Smooth muscle cell (in vitro differentiated cells): Measurements from ENCODE around the gene MYH14. TPM values are rescaled to one million over a fixed set of nuclear protein-coding genes. Genes with fewer than 3 reads are reported as not detected.

Experiments used
- DNase-seq: peaks from one replicate; lab custom pipeline; 2025; ENCODE audit not compliant: unreplicated experiment; lab: John Stamatoyannopoulos, UW
- H2AFZ ChIP-seq: fragments of 200-600 bp; sonication (generic); 2 replicates; pipeline ENCODE4 v1.6.0; 2016; ENCODE audit warnings: antibody characterized with exemption, low read depth, mild to moderate bottlenecking
- H3F3A ChIP-seq: fragments of 200-600 bp; sonication (generic); 2 replicates; pipeline ENCODE4 v1.6.0; 2017; ENCODE audit warnings: antibody characterized with exemption, low read depth
- H3K27ac ChIP-seq: fragments of 200-600 bp; sonication (generic); 2 replicates; pipeline ENCODE4 v1.5.1; 2016; ENCODE audit warnings: low read depth, mild to moderate bottlenecking
- H3K27me3 ChIP-seq: fragments of 200-600 bp; sonication (generic); 2 replicates; pipeline ENCODE4 v1.6.1; 2016; ENCODE audit warnings: low read depth, mild to moderate bottlenecking
- H3K36me3 ChIP-seq: fragments of 200-600 bp; sonication (generic); 2 replicates; pipeline ENCODE4 v1.5.1; 2016; ENCODE audit warnings: low read depth
- H3K4me1 ChIP-seq: fragments of 200-600 bp; sonication (generic); 2 replicates; pipeline ENCODE4 v1.5.1; 2016; ENCODE audit warnings: low read depth
- H3K4me2 ChIP-seq: fragments of 200-600 bp; sonication (generic); 2 replicates; pipeline ENCODE4 v1.6.0; 2016; ENCODE audit warnings: mild to moderate bottlenecking
- H3K4me3 ChIP-seq: fragments of 200-600 bp; sonication (generic); 2 replicates; pipeline ENCODE4 v1.5.1; 2016; ENCODE audit warnings: mild to moderate bottlenecking
- H3K79me2 ChIP-seq: fragments of 200-600 bp; sonication (generic); 2 replicates; pipeline ENCODE4 v1.6.0; 2016; ENCODE audit warnings: low read depth, mild to moderate bottlenecking
- H3K9ac ChIP-seq: fragments of 200-600 bp; sonication (generic); 2 replicates; pipeline ENCODE4 v1.6.0; 2016; ENCODE audit warnings: low read depth
- H3K9me3 ChIP-seq: fragments of 200-600 bp; sonication (generic); replicated peaks from 2 replicates; pipeline ENCODE4 v1.5.1; 2016; ENCODE audit warnings: low read depth
- H4K20me1 ChIP-seq: fragments of 200-600 bp; sonication (generic); 2 replicates; pipeline ENCODE4 v1.6.0; 2016; ENCODE audit warnings: low read depth
- CTCF ChIP-seq: fragments of 200-600 bp; sonication (generic); IDR thresholded peaks from 2 replicates; pipeline ENCODE4 v1.5.1; 2017; ENCODE audit warnings: borderline replicate concordance, mild to moderate bottlenecking, antibody characterized with exemption; ENCODE audit not compliant: insufficient read depth, poor library complexity, severe bottlenecking
- WGBS: methylation state at CpG from one replicate; pipeline ENCODE4 v1.1.7; 2016; ENCODE audit warnings: low lambda C conversion rate; 5-methylcytosine and 5-hydroxymethylcytosine counted together
- polyA plus RNA-seq: library from polyadenylated mRNA; unstranded; fragments of >200 nt; fragmentation: Nextera tagmentation; extraction: Ambion mirVana; gene quantifications from 2 replicates; pipeline ENCODE4 v1.2.1, GENCODE V29; 2016
- total RNA-seq: library from RNA; depleted of rRNA; stranded (reverse); fragments of >200 nt; gene quantifications from 2 replicates; pipeline ENCODE4 v1.2.3, GENCODE V29; 2014

Gene MYH14
- total and polyA plus RNA-seq, 2 experiments from 2014 or later = 7.5 to 30.6 TPM

GRCh38 chr19:50196322-50196932, 7.0 kb upstream of the MYH14 start:
- Histone ChIP-seq H3K27ac (no peak overlapping the region), H3K79me2 (no peaks in the 10 kb centered on the region), H3K4me1 (no peaks in the 10 kb centered on the region), H3K36me3 (no peaks in the 10 kb centered on the region), H4K20me1 (no peaks in the 10 kb centered on the region), H3K4me3 (no peak overlapping the region), H3K9me3 (no peaks in the 10 kb centered on the region), H2AFZ (no peak overlapping the region), H3K27me3 (peaks cover 3% of the 10 kb centered on the region), H3F3A (no peaks in the 10 kb centered on the region), H3K9ac (no peak overlapping the region), H3K4me2 (no peak overlapping the region)
- no peak for DNase-seq
- TF ChIP-seq CTCF = no peak
- 72% methylated on average over 4 of the region's 4 CpGs for WGBS

GRCh38 chr19:50197348-50197747, 6.1 kb upstream of the MYH14 start:
- Histone ChIP-seq H4K20me1 (no peaks in the 10 kb centered on the region), H3K4me1 (no peaks in the 10 kb centered on the region), H3K9me3 (no peaks in the 10 kb centered on the region), H3K9ac (no peak overlapping the region), H3K27me3 (peaks cover 13% of the 10 kb centered on the region), H3K36me3 (no peaks in the 10 kb centered on the region), H3F3A (no peaks in the 10 kb centered on the region), H2AFZ (no peak overlapping the region), H3K27ac (no peak overlapping the region), H3K4me3 (no peak overlapping the region), H3K79me2 (no peaks in the 10 kb centered on the region), H3K4me2 (no peak overlapping the region)
- DNase-seq = no peak
- TF ChIP-seq CTCF = no peak
- WGBS = 62% methylated on average over 3 of the region's 3 CpGs

- Histone ChIP-seq H3K27me3 (peaks cover 23% of the 10 kb centered on the region), H4K20me1 (no peaks in the 10 kb centered on the region), H3K36me3 (no peaks in the 10 kb centered on the region), H3K4me1 (no peaks in the 10 kb centered on the region), H3K27ac (no peak overlapping the region), H3K9me3 (no peaks in the 10 kb centered on the region), H3K9ac (no peak overlapping the region), H2AFZ (no peak overlapping the region), H3K4me2 (no peak overlapping the region), H3F3A (no peaks in the 10 kb centered on the region), H3K4me3 (no peak overlapping the region), H3K79me2 (no peaks in the 10 kb centered on the region)
- no peak for DNase-seq
- 63% methylated on average over 7 of the region's 7 CpGs for WGBS
- TF ChIP-seq CTCF = no peak
Measured at GRCh38 chr19:50198431-50199258, 4.8 kb upstream of the MYH14 start.
